ENCODE measurements around the gene SRGAP1.
"Not testable (repeated sequence)": the region's sequence is repeated elsewhere in the genome, so short reads cannot be mapped to it uniquely, and the experiment has no call there.

SRGAP1 gene

DNA sequence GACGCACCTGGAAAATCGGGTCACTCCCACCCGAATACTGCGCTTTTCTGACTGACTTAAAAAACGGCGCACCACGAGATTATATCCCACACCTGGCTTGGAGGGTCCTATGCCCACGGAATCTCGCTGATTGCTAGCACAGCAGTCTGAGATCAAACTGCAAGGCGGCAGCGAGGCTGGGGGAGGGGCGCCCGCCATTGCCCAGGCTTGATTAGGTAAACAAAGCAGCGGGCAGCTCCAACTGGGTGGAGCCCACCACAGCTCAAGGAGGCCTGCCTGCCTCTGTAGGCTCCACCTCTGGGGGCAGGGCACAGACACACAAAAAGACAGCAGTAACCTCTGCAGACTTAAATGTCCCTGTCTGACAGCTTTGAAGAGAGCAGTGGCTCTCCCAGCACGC lies 351.3 kb downstream of the SRGAP1 start:
- DNase-seq (ENCODE audit: low read depth in 2 of 2) = not testable (repeated sequence)

DNA sequence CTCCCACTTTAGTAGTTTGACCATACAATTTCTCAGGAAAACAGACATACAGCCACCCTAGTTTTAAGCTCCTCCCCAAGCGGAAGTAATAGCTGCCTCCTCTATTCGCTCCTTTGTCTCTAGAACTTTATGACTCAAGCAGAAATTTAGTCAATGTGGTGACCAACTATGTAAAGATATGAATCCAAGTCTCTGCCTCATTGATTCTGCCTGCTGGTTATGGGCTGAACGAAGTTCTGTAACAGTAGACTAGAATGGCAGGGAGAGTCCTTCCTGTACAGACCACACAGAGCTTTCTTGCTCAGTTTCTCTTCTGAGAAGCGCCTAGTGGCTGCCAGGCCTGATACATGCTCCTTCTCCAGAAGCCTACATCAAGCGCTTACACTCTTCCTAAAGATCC lies 358.5 kb downstream of the SRGAP1 start:
- DNase-seq (ENCODE audit: low read depth in 2 of 2) = no peak

DNA sequence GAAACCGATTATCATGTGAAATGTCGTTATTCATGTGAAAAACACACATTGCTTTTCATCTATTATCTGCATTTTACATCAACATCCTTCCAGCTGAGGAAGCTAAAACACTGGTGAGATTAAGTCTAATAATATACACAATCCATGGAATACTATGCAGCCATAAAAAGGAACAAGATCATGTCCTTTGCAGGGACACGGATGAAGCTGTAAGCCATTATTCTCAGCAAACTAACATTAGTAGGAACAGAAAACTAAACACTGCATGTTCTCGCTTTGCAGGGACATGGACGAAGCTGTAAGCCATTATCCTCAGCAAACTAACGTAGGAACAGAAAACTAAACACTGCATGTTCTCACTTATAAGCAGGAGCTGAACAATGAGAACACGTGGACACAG lies 359.3 kb downstream of the SRGAP1 start:
- DNase-seq (ENCODE audit: low read depth in 2 of 2) = no peak

DNA sequence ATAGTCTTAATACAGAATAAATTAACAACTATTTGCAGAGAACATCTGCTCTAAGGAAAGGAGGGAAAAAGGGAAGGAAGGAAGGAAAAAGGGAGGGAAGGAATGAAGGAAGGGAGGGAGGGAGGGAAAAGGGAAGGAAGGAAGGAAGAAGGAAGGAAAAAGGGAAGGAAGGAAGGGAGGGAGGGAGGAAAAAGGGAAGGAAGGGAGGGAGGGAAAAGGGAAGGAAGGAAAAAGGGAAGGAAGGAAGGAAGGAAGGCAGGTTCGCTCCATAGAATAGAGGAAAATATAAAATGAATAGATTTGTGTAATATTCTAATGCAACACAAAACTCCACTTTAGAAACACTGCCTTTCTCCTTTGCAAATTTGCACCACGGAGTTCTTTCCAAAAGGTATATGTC lies 361.0 kb downstream of the SRGAP1 start:
- DNase-seq (ENCODE audit: low read depth in 2 of 2) = no peak

DNA sequence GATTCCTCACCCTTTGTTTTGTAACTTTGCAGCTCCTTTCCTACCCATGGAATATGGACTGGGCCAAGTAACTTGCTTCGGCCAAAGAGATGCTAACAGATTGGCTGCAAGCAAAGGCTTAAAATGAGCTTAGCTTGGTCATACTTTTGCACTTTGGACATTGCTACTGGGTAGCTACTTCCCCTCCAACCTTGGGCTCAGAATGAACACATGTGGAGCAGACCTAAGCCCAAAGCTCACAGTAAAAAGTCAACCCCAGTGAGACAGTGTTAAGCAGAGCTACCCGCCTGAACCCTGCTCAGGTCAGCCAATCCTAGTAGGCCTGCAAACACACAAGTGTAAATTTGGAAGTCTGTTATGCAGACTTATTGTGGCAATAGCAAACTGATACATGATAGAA lies 363.0 kb downstream of the SRGAP1 start:
- no peak for DNase-seq (ENCODE audit: low read depth in 2 of 2)
